ENCODE measurements around the gene TOM1.
"Not testable (repeated sequence)": the region's sequence is repeated elsewhere in the genome, so short reads cannot be mapped to it uniquely, and the experiment has no call there.

Gene TOM1

DNA sequence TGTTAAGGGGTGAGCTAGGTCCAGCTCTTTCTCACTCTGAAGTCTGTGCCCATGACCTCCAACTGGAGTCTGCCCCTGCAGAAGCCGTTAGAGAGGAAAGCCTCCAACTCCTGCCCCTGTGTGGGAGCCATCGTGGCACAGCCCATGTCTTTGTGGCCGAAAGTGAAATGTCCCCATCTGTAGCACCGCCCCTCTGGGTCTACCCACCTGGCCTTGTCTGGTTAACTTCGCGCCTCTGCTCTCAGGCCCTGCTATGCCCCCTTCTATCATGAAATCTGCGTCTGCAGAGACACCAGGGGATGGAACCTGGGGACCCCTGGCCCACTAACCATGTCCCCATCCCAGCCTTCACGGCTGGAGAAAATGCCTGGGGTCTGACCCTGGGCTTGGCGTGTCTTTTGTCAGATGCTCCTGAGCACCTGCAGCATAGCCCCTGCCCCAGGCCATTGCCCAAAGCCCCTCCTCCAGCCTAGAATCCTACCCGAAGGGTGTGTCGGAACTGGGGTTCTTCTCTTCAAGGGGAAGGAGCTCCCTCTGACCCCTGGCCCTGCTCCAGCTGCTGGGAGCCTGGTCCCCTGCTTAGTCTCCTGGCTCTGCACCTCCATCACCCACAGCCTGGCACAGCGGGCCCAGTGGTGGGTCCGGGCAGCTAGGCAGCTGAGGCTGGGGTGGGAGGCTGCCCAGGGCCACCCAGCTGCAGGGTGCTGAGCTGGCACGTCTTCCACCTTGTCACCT is 45.4 kb downstream of the TOM1 start:
- DNase-seq (ENCODE audit: extremely low read depth in 1 of 2, low read depth in 1 of 2) = no peak

DNA sequence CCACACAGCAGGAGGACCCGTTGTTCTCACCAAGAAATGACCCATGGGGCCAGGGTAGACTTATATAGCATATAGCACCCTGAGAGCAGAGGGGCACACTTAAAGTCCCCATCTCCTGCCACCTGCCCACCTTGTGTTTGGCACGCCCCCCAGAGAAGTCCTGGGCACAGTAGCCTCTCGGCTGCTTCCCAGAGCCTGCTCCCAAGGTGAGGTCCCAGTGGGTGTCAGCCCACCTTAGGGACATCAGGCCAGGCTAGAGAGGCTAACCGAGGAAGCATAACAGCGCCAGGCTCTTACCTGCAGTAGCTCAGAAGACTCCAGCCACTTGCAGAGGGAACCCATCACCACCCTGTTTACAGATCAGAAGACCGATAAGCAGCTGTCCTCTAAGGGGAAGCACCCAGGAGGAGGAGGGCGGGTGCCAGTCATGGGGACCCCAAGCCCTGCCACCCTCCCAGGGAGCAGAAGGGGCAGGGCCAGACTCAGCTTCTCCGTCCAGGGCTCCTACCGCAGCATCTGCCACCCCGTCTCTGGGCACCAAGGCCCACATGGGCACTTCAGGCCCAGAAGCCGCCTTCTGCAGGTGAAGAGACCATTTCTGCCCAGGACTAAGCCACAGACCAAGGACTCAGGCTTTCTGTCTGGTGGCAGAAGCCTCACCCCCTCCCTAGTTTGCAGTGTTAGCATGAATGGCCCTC is 46.3 kb downstream of the TOM1 start:
- DNase-seq (ENCODE audit: extremely low read depth in 1 of 2, low read depth in 1 of 2) = no peak

DNA sequence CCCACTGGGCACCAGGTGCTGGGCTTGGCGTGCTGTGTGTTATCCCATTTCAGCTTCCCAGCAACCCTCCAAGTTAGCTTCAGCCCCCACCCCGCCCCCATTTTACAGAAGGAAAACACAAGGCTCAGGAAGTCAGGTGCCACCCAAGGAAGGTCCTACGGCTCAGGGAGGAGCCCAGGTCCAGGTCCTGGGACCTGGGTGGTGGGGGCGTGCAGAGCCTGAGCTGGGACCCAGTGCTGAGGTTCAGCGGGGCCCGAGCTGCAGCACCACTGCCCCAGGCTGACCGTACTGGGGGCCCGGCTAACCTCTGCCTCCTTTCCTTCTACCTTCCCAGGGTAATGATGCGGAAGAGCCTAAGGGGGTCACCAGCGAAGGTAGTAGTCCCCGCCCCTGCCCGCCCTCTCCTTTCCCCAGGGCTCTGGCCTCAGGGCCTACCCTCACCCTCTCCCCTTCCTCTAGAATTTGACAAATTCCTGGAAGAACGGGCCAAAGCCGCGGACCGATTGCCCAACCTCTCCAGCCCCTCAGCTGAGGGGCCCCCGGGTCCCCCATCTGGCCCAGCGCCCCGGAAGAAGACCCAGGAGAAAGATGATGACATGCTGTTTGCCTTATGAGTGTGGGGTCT is 47.0 kb downstream of the TOM1 start:
- no peak for DNase-seq (ENCODE audit: extremely low read depth in 1 of 2, low read depth in 1 of 2)

DNA sequence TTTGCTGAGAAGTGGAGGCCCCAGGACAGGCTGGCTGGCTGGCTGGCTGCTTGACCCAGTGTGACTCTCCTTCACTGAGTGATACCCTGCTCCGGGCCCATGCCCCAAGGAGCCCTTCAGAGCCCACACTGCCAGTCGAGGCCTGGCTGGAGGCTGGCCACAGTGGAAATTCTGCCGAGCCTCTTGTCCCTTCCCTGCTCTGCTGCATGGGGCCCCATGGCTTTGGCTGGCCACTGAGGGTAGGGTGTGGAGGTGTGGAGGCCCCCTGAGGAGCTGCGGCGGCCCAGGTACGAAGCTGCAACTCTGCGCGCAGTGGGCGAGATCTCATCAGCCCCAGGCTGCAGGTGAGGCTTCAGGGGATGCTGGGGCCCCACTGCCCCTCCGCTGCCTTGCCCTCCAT is 47.8 kb downstream of the TOM1 start:
- no peak for DNase-seq (ENCODE audit: extremely low read depth in 1 of 2, low read depth in 1 of 2)

DNA sequence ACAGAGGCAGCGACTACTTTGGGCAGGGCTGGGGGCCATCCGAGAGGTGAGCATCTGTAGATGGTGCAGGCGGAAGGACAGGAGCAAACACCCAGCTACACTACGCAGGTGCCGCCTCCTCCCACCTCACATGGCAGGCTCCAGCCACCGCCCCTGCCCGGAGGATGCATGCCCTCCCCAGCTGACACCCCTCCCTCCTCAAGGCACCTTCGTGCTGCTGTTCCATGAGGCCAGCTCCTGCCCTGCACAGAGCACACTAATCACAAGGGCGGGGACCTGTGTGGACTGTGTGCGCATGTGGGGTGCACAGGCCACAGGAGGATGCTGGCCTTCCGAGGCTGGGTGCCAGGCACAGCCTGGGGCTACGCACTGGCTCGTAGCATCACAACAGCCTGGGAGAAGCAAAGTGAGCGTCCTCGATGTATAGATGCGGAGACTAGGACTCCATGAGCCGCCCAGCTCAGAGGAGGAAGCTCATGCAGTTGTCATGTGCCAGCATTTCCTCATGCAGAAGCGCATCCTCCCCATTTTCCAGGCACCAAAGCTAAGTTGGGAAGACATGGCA is 48.4 kb downstream of the TOM1 start:
- DNase-seq (ENCODE audit: extremely low read depth in 1 of 2, low read depth in 1 of 2) = no peak

DNA sequence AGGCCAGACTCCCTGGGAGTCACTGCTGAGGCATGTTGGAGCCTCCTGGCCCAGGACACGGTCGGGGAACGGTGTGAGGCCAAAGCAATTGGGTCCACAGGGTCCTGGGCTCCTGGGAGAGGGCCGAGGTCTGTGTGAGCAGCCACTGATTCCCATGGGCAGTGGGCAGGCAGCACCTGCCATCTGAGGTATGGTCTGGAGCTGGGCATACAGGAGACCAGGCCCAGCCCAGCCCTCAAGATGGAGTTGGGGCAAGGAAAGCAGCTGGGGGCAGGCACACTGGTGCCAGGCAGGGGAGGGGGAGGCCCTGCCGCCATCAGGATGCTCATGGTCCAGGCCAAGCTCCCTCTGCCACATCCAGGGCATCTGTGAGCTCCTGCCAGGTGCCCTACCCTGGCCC is 49.0 kb downstream of the TOM1 start:
- no peak for DNase-seq (ENCODE audit: extremely low read depth in 1 of 2, low read depth in 1 of 2)

DNA sequence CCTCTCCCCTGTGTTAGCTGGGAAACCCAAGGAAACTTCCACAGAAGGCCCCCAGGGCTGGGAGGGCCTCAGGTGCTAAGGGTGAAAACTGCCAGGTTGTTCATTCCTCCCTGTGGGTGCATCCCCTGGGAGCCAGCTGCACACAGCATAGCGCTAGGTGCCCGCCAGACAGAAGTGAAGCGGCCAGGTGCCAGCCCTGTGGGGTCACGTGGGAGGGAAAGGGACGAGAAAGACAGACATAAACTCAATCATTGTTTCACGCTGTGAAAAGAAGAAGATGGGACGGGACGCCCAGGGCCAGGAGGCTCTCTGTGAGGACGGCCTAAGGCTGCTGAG is 49.6 kb downstream of the TOM1 start:
- no peak for DNase-seq (ENCODE audit: extremely low read depth in 1 of 2, low read depth in 1 of 2)

DNA sequence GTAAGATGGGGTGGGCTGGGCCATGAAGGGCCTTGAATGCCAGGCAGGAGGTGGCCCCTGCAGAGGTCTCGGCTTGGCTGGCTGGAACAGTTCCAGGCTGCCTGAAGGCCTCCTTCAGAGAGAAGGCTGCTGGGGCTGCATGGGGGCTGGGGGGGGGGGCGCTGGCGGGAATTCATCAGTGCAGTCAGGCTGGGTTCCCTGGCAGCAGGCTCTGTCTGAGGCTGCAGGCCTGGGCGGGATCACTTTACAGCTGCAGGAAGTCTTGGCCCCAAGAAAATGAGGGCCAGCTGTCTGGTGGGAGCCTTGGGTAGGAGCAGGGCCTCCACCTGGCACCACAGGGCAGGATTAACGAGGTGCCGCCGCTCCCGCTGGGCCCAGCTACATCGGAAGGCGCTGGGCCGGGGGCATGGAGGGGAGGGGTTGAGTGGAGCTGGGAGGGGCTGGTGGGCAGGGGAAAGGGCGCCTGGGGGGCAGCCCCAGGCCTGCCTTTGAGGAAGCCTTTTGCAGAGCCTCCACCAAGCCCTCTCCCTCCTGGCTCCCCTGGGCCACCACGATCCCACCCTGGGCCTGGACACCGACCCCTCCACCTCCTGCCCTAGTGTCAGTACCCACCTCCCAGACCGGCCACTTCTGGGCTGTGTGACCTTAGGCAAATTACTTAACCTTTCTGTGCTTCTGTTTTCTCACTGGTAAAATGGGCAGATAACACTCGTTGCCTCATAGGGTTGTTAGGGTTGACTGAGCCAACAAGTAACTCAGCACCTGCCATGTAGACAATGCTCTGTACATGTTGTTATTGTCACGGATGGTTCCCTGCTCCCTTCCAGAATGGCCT is 50.2 kb downstream of the TOM1 start:
- DNase-seq (ENCODE audit: extremely low read depth in 1 of 2, low read depth in 1 of 2) = no peak

DNA sequence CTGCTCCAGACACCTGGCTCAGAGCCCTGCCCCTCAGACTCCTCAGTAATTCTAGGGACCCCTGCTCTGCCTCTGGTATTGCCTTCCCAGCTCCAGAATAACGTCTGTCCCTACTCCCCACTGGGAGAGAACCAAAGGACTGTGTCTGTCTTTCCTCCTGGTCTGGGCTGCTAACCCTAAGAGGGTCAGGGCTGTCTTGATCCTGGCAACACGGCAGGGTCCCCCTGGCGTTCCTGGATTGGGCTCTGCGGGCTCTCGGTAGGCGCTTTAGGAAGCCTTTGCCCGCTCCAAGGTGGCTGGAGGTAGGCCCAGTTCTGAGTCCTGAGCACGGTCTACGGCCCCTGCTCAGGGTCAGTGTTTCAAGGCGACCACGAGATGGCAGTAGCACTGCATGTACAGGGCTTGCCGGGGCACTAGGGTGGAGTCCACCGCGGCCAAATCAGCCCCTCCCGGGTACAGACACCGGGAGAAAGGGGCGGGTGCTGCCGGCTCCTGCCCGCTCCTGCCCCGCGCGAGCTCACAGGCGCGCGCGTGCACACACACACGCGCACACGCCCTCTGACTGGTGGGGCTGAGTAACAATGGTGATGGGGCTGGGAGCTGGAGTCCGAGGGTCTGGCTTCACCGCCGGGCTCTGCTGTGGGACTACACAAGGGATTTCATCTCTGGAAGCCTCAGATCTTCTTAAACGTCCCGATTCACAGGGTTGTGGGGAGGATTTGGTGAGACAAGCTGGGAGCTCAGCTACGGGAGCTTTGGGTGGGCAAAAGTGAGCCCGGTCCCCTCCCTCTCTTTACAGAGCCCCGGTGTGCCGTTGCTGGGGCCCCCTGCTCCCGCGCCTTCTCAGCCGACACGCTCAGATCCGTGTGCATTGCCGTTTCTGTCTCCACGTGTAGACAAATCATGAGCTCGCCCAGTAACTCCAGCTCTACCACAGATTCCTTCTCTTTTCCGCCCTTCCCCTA is 51.1 kb downstream of the TOM1 start:
- DNase-seq (ENCODE audit: extremely low read depth in 1 of 2, low read depth in 1 of 2) = peak; percentile 67 to 82

DNA sequence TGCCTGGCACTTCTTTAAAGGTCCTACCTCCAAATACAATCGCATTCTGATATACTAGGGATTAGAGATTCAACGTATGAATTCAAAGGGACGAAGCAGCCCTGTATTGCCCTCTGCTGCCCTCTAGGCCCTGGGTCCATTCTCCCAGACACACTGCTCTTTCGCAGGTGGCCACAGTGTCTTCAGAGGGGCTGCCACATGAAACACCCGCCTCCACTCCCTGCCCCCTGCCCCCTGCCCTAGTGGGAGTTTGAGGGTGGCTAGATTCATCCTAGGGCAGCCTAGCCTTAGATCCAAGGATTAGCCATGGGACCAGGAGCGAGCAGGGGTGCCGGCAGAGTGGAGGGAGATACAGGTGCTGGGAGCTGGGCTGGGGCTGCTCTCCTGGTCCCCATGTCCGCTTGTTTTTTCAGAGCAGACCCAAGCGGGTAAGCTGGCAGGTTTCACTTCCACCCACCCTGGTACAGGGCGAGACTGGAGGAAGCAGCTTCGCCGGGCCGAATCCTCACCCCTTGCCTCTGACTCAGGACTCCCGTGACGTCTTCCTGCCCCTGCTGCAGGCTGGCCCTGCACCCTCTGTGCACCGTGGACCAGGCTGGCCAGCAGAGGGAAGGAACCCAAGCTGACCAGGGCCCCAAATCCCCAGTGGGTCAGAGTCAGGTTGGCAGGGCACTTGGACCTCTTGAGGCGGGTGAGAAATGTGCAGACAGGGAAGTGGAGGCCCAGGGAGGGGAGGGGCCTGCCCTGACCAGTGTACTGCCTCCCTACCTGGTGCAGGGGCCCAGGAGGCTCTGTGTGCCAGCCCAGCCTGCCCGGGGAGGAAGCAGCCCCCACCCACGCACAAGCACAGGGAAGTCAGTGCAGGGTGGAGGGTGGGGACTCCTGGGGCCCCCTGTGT is 52.8 kb downstream of the TOM1 start:
- peak; percentile 50 to 72 for DNase-seq (ENCODE audit: extremely low read depth in 1 of 2, low read depth in 1 of 2)

DNA sequence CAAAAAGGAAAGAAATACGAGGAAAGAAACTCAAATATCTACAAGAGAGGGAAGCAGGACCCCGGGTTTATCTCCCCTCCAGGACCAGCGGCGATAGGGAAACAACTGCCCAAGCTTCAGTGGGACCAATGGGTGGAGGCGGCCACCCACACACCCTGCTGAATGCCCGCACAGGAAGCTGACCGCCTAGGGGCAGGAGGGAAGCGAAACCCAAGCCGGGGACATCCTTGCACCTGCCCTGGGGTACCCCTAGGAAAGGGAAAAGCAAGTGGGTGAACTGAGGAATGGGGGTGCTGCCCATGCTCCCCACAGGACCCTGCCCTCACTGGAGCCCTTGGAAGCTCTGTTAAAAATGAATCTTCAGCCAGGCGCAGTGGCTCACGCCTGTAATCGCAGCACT is 53.6 kb downstream of the TOM1 start:
- no peak for DNase-seq (ENCODE audit: extremely low read depth in 1 of 2, low read depth in 1 of 2)

DNA sequence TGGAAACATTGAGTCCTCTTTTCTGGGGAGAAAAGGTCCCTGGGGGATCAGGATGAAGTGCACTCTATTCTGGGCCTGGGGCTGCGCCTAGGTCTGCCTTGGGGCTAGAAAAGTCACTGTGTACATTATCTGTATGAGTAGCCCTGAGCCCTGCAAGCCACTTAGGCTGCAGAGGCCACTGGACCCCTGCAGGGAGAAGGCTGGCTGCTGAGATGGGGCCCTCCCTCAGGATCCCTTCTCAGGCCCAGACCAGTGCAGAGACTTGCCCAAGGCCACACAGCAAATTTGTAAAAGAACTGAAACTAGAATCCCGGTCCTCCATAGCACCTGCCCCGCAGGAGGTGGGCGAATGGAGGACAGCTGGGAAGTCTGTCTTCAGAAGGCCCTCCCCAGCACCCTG is 54.4 kb downstream of the TOM1 start:
- no peak for DNase-seq (ENCODE audit: extremely low read depth in 1 of 2, low read depth in 1 of 2)

DNA sequence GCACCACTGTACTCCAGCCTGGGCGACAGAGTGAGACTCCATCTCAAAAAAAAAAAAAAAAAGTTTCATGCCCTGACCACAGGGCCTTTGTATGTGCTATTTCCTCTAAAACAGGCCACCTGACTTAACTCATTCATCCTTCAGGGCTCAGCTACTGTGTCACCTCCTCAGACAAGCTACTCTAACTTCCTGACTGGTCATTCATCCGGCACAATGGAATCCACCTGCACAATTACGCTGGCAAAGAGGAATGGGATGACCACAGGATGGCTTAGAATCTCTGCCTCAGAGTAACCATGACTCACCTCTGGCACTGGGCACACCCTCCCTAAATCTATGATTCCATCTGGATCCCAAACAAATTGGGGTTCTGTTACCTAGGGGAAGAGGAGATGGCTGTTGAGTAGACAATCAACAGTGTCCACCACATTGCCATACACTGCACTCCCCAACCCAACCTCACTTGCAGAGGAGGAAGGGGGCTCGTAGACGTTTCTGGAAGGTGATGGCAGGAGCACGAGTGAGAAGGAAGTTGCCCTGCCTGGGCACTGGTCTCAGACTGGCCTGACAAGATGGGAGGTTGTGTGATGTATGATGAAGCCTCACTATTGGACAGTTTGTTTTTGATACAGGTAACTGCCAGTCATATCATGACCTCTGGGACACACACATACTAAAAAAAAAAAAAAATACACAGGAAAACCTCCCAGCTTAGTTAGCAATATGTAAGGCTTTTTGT is 58.4 kb downstream of the TOM1 start:
- no peak for DNase-seq (ENCODE audit: extremely low read depth in 1 of 2, low read depth in 1 of 2)

DNA sequence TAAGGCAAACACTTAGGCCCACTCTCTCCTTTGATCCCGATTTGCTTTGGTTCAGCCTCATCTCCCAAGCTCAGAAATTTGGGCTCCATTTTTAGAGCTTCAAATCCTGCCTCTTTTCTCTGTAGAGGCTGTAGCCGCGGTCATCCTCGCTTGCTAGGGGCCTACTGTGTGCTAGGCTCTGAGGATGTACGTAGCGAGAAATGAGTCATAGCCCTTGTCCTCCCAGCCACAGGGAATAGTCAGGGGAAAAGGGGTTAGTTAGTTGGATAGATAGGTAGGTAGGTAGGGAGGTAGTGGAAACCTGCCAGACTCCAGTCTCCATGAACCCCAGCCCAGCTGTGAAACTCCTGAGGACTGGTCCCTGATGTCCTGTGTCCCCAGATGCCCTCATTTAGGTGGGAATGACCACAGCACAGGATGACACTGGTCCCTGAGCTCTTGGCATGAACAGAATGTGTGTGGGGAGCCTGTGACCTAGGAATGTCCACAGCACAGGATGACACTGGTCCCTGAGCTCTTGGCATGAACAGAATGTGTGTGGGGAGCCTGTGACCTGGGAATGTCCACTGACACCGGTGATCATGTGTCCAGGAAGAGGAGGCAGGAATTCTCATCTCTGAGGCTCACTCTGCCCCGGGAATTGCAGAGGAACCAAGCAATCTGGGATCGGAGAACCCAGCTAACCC is 59.8 kb downstream of the TOM1 start:
- DNase-seq (ENCODE audit: extremely low read depth in 1 of 2, low read depth in 1 of 2) = no peak

DNA sequence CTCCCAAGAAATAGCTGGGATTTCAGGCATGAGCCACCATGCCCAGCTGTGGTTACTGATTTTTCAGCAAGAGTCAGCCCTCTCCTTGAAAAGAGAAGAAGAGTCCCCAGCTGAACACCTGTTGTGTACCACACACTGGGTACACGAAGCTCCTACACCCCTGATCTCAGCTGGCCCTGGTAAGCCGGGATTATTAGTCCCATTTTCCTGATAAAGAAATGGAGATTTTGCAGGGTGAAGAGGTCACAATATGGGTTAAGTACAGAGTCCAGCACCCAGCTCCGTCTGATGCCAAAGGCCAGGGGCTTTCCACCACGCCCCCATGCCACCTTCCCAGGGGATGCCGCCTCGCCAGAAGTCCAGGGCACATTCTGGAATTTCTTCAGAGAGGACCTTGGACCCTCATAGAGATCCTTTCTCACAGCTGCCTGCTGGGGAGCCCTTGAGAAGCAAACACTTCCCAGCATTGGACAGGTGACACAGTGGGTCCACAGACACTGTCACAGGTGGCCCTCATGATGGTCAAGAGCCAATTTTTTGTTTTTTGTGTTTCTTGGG is 61.4 kb downstream of the TOM1 start:
- no peak for DNase-seq (ENCODE audit: extremely low read depth in 1 of 2, low read depth in 1 of 2)

DNA sequence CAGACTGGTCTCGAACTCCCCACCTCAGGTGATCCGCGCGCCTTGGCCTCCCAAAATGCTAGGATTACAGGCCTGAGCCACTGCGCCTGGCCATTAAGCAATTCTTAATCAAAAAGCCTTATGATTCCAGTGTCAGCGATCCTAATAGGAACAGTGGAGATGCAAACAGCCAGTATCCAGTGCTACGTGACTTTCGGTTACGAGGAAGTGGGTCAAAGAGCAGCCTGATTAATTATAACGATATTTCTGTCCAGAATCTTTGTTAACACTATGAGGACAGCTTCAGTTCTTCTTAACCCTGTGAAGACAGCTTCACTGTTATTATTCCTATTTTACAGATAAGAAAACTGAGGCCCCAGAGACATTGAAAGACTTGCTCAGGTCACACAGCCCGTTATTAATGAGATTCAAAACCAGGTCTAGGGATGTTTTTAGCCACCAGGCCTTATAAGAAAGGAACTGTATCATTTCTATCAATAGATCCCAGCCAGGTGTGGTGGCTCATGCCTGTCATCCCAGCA is 63.9 kb downstream of the TOM1 start:
- DNase-seq (ENCODE audit: extremely low read depth in 1 of 2, low read depth in 1 of 2) = no peak

DNA sequence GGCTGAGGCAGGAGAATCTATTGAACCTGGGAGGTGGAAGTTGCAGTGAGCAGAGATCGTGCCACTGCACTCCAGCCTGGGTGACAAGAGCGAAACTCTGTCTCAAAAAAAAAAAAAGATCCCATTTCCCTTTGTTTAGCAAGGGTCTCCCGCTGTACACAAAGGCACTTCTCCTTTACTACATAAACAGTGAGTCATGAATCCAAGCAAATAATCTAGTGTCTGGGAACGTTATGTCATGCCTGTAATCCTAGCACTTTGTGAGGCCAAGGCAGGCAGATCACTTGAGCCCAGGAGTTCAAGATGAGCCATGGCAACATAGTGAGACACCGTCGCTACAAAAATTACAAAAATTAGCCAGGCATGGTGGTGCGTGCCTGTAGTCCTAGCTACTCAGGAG is 64.5 kb downstream of the TOM1 start:
- not testable (repeated sequence) for DNase-seq (ENCODE audit: extremely low read depth in 1 of 2, low read depth in 1 of 2)
